Diencephalon (tissue), 1 donor: ENCODE results near the gene SCN1A. TPM values are rescaled to one million over a fixed set of nuclear protein-coding genes. Genes with fewer than 3 reads are reported as not detected.

Source experiments
- small RNA-seq: library from RNA; depleted of rRNA; stranded (forward); fragments of <200 nt; gene quantifications from one replicate; pipeline ENCODE3, GENCODE V24; 2014
- total RNA-seq: library from RNA; depleted of rRNA; stranded (reverse); fragments of >200 nt; gene quantifications from one replicate; pipeline ENCODE4 v1.2.3, GENCODE V29; 2014

Gene SCN1A
- 61.8 TPM for total RNA-seq

DNA sequence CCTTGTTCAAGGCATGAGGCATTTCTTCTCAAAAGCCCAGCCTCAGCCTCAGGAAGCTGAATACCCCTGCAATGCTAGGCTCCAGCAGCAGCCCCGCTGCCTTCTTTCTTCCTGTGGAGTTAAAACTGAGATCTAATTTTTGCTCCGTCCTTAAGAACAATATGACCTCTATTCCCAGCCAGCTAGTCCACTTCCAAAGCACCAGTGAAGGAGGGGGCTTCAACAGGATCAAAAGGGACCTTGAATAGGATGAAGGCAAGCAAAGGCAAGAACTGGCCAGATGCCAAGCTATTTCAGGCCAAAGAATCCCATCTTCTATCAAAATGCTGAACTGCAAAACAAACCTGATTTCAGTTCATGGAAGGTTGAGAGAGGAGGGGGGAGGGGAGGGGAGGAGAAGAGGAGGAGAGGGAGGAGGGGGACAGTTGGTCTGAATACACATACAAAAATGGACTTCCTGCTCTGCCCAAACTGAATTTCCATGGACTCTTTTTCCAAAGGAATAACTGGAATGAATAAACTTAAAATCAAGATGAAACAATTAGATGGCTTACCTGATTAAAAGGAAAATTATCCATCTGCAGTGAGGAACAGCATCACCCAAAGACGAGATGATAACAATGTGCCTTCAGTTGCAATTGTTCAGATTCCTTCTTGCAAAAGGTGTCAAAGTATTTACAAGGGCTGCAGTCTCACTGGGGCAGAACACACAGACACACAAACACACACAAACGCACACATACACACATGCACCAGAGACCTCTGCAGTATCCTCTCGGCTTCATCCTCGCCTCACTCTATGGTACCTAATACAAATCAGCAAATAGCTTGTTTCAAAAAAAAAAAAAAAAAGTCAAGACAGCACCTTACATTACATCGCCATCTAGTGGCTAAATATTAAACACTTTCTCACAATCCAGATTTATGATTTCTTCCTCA, at the start of gene SCN1A:
Gene SCN1A (minus strand): TSS at position 804 of the 939 bp plus-strand sequence. CDS start 54,399 bp downstream, outside the sequence.

DNA sequence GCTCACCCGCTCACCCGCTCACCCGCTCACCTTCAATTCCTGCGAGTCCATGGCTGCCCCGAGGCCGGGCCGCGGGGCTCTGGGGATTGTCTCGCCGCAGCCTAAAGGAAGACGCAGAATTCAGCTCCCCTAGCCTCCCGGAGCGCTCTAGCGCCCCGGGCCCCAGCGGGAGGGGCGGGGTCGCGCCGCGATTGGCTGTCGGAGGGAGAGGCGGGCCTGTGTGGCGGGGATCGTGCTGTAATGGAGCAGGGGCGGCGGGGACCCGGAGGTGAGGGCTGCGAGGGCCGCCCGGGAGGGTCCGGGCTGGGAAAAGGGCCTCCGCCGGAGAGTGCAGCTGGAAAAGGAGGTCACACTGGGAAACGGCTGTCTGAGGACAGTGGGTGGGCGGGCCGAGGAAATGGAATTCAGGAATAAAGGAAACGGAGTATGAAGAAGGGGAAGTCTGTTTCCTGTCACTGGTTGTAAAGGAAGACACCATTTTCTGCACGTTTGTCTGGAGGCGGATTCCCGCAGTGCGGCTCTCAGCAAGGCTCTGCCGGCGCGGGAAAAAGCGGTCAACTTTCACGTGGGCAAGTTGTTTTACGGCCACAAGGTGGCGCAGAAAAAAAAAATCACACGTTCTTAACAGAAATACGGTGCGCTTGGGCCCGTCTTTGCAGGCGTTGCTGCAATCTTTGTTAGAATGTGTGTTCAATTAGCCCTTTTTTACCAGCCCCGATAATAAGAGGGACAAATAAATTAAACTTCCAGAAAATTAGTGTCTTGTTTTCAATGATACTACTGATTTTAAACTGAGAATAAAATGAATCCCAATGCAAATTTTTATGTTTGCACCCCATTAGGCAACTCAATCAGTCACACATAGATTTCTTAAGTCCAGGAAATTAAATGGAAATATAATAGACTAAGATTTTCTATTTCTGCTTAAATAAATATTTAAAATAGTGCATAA, 173.9 kb downstream of the SCN1A start, which contains the start of gene TTC21B:
Gene TTC21B (minus strand): TSS at position 122 of the 952 bp plus-strand sequence. CDS start 71 bp downstream, at position 51.

Small RNAs within 50 kb of the gene (small RNA-seq; reads per million reads assigned to genes)
- gene RF00019 = not detected

Other genes starting within 250 kb of the SCN1A start
- gene TTC21B, start 174.2 kb downstream of the SCN1A start, total RNA-seq = 71.3 TPM
- 114 TPM for gene SCN9A, start 247.9 kb upstream of the SCN1A start, total RNA-seq